Stimulated activated CD4-positive, alpha-beta T cell treated with anti-CD3 and anti-CD28 coated beads, Interleukin-4, amount 100 ng/mL, for 4 hours (primary cell): ENCODE measurements around the gene CUX1.
"Not testable (repeated sequence)": the region's sequence is repeated elsewhere in the genome, so short reads cannot be mapped to it uniquely, and the experiment has no call there.

ENCODE experiments used
- DNase-seq, 2 experiments: peaks; one replicate each; pipeline ENCODE4 v3.0.0-alpha.2; 2020

Gene CUX1

DNA sequence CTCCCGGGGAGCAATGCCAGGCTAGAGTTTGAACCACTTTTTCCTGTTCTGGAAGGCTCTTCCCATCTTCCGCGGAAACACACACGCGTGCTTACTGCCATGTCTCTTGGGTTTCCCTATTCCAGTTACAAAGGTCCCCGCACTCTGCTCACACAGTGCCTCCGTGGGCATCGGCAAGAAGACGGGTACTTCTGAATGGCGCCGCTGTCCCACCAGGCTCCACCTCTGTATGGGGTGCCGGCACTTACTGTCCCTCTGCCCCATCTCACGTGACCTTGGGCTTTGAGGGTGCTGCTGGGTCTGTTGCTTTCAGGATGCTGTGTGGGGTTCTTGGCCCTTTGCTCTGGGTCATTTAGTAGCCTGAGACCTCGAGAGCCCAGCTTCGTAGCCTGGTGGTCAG is 298.5 kb downstream of the CUX1 start:
- no peak for DNase-seq

DNA sequence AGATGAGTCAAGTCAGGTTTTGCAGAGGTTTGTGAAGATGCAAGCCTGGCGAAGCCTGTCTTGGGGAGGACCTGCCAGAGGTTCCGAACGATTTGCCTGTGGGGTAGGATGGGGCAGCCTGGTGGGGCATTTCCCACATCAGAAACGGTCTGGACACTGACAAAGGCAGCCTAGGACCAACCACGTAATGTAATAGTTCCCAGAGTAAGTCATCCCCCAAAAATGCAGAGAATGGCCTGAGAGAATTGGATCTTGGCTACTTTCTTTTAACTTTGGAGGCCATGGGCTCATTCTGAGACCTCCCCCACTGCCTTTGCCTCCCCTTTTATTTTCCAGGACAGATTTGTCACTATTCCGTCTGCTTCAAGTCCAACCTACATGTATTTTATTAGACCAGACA is 300.3 kb downstream of the CUX1 start:
- DNase-seq, result no peak

DNA sequence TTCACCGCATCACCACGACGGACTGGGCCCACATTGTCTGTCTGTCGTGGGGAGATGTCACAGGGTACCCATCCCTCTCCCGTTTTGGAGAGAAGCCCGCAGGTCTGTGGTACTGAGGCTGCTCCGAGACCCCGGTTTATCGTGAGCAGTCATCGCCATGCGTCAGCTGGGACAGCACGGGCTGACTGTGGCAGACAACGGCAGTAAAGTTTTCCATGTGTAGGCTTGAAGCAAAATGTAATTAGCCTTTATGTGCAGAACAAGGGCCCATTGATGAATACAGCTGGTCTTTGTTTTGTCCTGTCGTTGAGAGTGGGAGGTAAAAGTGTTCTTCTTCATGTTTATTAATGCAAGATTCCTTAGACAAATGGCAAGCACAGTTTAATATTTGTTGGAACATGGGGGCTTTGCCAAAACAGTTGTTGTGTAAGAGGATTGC is 301.8 kb downstream of the CUX1 start:
- no peak for DNase-seq

DNA sequence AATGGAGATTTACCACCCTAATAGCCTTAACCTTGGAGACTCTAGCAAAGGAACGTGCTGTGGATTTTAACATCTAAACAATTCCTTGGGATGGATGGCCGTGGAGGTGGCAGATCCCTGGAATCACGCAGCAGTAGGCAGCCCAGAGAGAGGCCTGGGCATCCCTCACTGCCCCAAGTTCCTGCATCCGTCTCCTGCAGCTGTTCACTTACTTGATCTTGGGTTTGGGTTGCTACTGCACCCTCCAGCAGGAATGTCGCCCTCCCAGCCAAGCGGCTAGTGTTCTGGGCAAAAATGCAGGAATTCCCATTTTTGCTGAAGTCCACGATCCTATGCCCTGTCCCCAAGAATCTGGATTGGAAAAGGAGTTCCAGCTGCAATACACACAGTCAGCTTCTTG is 302.5 kb downstream of the CUX1 start:
- DNase-seq, result no peak

DNA sequence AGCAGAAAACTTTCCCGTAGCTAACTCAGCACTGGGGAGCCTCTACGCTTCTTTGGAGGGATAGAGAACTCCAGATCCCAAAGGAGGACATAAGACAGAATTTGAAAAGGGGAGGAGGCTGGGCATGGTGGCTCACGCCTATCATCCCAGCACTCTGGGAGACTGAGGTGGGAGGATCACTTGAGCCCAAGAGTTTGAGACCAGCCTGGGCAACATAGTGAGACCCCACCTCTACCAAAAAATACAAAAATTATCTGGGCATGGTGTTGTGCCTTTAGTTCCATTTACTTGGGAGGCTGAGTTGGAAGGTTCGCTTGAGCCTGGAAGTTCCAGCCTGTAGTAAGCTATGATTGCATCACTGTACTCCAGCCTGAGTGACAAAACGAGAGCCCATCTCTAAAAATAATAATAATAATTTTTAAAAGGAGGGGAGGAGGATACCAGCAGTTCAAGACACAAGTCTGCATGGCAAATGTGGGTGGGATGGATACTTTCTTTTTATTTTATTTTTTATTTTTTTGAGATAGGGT is 303.3 kb downstream of the CUX1 start:
- DNase-seq, result no peak

DNA sequence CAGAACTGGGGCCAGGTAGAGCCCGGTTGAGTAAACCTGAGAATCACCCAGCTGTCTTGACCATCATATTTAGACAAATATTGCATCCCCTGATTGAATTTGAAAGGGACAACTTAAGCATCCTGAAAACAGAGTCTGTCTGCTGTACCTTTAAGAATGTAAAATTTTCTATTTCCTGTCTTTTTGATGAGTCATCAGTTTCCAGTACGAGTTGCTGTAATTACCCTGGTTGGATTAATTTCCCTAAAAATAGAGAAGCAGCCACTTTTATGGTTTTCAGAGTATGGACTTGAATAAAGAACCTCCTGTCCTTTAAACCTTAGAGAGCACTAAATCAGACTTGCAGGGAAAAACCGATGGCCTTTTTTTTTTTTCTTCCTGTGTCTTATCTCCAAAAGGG is 304.6 kb downstream of the CUX1 start:
- DNase-seq, result no peak

DNA sequence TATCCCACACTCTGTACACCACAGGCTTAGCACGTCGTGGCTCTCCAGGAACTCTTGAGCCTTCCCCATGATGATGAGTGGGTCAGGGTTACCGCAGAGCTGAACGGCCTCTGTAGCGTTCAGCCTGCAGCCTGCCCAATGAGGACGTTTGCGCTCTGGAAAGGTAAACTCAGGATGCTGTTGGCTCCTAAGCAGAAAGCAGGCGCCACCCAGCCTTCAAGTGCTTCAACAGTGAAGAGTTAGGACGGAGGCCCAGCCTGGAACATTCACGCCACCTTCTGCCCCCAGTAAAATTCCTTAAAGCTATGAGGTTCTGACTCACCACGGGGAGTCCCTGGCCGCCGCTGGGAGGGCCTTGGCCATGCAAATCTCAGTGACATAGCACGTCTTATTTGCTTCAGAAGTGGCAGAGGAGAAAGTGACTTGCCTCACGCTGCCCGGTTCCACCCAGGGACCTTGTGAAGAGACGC is 307.7 kb downstream of the CUX1 start:
- DNase-seq, result no peak

DNA sequence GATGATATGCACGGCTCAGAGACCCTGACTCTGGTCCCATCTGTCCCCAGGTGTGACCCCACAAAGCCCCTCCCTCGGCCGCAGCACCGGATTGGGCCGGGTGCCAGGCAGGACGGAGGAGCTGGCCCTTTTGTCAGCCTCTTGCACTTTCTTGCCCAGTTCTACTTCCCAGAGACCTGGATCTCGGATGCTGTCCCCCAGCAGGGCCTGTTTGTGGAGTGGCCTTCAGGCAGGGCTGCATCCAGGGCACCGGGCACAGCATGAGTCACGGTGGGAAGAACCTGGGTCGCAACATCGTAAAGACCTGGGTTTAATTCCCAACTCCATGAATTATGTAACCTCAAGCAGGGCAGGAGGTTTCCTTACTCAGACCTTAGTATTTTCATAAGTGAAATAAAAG is 310.9 kb downstream of the CUX1 start:
- DNase-seq, result no peak

DNA sequence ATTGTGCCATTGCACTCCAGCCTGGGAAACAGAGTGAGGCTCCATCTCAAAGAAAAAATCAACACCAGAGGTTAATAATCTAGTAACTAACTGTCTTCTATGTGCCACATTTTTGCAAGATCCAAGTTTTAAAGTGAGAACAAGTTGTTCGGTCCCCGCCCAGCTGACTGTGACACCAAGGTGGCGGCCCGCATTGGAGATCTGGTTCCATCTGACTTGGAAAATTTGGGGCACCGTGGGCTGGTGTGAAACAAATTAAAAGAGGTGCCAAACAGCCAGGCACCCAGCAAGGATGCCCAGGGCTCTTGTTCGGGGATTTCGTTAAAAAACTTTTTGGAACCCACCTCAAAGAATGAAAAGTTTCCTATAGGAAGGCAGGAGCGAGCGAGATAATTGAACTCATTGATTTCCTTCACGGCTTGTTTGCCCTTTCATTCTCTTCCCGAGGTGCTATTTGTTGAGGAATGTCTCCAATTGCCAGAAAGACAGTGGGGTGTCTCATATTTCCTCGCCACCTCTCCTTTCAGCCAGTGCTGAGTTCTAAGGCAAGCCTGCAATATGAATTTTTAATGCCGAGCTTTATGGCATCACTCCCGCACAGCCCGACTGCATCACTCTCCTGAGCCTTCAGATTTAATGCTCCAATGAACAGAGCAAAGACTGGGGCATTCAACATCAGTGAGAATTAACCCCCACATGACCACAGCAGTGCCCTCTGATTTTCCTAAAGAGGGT is 312.4 kb downstream of the CUX1 start:
- DNase-seq, result no peak

DNA sequence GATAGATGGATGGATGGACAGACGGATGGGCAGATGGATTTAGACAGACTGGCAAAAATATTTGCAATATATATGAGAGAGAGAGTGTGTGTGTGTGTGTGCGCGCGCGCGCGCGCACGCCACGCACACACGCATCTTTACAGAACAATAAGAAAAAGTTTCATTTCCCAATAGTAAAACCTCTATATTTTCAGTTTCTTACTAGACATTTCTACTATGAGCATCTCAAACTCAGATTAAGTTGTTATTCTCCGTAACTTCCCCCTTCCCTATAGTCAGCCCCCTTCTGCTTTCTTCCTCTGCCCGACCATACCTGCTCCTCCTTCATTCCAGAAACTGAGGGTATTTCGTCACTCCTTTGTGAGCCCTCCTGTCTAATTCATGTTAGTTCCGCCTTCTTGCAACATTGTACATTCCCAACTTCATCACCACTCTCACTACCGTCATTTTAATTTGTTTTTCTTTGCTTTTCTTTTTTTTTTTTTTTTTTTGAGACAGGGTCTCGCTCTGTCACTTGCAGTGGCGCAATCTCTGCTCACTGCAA is 314.9 kb downstream of the CUX1 start:
- DNase-seq, result no peak

DNA sequence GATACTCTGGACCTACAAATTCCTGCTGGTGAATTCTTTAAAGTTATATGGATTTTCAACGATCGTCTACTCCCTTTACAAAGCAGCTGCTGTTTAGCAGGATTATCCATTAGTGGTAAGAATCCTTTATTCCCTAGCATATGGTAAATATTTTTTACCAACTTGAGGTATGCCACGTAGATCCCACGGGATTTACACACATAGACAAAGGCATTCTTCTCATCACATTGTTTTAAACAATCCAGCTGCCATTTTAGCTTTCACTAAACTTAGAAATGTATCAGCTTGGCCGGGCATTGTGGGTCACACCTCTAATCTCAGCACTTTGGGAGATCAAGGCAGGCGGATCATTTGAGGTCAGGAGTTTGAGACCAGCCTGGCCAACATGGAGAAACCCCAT is 321.2 kb downstream of the CUX1 start:
- DNase-seq, result no peak

DNA sequence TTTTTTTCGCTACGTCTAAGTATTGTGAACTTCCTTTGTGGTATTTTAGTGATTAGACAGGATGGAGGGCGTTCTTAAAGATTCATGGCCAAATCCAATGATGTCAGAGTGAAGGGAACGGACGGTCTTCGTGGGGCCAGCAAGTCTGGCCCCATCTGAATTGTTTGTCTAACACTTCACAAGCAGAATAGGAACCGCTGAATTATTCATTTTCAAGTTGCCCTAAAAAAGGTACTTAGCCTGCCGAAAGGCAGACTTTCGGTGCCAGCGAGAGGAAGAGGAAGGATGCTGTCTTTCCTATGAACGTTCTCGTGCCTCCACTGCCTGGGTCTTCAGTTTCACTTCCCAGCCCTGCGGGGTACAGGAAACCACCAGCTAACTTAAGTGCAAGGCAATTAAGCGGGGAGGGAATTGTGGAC is 323.5 kb downstream of the CUX1 start:
- no peak for DNase-seq

DNA sequence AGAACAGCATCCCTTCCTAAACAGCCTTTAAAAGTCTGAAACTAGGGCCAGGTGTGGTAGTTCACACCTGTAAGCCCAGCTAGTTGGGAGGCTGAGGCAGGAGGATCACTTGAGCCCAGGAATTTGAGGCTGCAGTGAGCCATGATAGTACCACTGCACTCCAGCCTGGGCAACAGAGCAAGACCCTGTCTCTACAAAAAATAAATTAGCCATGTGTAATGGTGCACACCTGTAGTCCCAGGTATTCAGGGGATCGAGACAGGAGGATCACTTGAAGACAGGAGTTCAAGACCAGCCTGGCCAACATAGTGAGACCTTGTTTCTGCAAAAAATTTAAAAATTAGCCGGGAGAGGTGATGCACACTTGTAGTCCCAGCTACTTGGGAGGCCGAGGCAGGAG is 325.0 kb downstream of the CUX1 start:
- not testable (repeated sequence) for DNase-seq

DNA sequence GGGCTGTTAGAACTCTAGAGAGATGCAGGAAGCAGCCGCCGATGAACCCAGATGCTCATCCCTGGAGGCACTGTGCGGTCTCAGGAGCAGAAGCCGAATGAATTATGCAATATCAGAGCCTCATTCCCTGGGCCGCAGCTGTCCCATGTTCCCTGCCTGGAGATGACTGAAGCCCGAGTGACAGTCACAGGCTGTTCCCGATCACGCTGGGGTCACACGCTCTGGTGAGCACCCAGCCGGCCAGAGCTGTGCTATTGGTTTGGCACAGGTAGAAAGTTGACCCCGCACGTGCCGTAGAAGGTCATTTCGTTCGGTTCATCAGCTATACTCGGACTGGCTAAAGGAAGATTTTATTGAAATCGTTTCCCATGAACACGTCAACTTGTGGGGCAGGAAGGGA is 328.7 kb downstream of the CUX1 start:
- no peak for DNase-seq

DNA sequence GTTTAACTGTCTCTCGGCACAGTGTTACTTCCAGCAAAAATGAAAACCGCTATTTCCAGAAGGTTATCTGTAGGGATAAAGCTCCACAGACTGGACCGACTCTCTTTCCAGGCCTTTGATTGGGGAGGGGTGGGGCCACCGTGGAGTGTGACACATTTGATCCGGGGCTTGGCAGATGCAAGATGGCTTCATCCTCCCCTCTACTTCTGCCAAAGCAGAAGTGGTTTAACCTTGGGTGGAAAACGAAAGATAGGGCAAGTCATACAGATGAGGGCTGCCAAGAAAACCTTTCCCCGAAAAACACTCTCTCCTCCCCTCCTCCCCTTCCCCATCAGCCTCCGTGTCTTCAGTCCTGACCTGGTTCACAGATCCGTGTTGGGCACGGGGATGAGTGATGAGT is 329.6 kb downstream of the CUX1 start:
- DNase-seq, result no peak

DNA sequence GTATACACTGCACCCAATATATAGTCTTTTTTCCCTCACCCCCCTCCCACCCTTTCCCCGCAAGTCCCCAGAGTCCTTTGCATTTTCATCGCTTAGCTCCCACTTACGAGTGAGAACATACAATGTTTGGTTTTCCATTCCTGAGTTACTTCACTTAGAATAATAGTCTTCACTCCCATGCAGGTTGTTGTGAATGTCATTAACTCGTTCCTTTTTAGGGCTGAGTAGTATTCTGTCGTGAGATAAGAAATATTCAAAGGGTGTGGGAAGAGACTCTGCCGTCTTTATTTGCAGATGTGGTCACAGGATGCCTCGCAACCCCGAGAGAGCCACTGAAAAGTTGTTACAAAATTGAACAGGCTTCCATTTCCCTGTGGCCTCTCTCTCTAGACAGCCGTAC is 331.4 kb downstream of the CUX1 start:
- no peak for DNase-seq

DNA sequence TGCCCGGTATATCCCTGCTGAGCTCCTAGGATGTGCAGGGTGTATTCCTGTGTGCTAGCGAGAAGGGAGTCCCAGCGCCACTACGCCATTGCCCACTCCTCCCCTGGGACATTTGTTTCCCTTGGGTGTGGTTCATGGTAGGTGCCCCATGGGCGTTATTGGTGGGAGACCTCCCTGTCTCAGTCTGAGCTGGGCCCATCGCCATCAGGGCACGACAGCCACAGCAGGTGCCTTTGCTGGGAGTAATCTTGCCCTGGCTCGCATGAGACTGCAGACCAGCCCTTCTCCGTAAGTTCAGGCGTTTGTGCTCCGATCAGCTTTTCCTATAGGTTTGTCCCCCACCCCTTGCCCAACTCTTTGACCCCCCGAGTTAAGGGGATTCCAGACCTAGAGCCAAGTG is 332.0 kb downstream of the CUX1 start:
- no peak for DNase-seq

DNA sequence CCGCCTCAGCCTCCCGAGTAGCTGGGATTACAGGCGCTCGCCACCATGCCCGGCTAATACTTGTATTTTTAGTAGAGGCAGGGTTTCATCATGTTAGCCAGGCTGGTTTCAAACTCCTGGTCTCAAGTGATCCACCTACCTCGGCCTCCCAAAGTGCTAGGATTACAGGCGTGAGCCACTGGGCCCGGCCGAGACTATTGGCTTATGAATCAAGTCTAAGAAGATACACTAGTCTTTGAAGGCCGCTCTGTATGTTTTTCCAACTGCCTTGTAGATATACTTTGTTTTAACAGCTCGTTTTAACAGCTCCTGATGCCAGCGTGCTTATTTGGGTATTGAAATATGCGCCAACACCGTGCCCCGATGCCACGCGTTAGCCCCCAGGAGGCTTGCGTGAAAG is 332.8 kb downstream of the CUX1 start:
- no peak for DNase-seq

DNA sequence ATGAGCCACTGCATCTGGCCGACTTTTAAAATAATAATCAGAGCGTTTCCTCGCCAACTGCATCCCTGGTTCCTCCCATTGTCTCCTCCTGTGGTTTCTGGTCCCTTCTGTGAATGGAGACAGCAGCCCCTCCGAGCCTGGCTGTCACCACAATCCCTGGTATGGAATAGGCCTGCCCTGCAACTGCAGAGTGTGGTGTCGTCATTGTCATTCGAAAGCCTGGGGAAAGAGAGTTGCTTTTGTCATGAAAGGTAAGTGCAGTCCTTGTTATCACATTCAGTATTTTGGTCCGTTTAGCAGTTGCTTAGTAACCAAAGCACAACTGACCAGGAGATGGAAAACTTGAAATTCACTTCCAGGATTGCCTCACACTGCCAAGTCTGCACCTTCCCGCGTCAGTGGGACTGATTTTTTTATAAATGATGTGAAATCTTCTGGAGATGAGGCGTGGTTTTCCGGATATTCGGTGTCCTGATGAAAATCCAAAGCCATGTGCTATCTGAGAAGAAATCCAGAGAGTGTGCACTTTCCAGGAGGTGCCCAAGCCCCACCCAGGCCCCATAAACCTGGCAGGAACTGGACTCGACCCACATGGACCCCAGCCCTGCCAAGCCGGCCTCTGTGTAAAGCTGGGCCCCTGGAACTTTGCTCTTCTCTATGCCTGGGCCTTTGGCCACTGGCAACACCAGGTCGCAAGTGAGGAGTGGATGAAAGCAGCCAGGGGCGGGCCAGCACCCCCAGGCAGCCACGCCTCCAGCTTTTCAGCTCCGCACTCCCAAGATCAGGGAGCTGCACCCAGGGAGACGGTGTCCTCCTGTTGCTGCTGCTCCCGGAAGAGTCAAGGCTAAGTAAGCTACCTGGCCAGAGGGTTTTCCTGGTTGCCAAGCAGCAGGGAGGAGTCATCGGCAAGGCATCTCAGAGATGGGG is 335.5 kb downstream of the CUX1 start:
- DNase-seq, result no peak

DNA sequence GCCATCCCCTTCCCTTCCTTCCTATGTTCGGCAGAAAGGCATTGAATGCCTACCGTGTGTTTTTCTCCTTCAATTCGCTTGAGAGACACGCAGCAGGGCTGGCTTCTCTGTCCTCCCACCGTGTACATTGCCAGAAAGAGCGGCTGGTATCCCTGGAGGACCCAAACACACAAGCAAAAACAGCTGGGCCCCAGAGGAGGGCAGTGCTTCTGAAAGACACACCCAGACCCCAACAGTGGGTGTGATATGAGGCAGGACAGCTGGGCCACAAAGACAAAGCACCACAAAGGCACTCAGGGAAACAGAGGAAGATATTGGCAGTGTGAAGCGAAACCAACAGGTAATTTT is 336.1 kb downstream of the CUX1 start:
- DNase-seq, result no peak

DNA sequence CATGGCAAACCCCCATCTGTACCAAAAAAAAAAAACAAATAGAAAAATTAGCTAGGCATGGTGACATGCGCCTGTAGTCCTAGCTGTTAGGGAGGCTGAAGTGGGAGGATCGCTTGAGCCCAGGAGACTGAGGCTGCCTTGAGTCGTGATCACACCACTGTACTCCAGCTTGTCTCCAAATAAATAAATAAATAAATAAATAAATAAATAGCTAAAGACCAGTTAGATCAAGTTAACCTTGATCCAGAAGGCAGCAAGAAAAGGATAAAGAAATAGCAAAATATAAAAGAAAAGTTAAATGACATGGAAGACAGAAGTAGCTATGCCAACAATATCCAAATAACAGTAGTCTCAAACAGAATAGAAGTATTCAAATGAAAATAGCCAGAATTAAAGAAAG is 337.0 kb downstream of the CUX1 start:
- DNase-seq, result no peak

DNA sequence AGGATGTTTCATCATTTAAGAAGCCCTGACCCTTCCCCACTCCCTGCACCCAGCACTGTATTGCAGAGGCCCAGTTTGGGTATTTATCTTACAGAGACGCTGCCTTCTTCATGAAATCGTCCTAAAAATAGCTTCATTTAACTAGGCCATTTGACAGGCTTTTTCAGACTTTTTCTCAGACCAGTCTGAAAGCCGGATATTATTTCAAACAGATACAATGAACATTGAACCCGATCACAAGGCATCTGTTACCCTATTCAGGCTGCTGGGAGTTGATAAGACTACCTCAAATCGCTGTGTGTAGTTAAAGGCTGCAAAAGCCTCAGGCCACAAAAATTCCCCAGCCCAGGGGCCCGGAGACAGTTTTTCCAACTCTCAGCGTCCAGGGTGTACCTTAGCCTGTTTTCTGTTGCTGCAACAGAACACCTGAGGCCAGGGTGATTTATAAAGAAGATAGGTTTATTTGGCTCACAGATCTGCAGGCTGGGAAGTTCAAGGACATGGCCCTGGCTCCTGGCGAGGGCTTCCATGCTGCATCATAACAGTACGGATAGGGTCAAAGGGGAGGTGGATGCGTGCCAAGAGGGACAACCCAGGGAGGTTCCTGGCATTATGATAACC is 338.5 kb downstream of the CUX1 start:
- no peak for DNase-seq

DNA sequence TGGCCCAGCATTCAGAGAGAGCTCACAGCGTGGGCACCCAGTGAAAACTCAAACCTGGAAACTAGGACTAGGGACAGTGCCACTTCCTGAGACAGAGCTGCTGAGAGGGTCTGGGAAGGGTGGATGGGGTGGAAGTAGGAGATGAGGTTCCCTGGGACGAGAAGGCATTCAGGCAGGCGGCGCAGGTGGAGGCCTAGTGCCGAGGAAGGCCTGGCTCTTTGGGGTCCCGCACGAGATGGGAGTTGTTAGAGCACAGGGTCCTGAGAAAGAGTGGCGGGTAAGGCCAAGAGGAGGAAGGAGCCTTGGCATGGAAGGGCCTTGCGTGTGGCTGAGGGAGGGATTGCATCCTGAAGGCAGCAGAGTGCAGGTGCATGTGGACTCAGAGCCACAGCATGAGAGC is 339.4 kb downstream of the CUX1 start:
- no peak for DNase-seq
